ENCODE data around the gene AACS. TPM values are rescaled to one million over a fixed set of nuclear protein-coding genes. Genes with fewer than 3 reads are reported as not detected.

AACS gene
- total RNA-seq, 1 experiment from 2014 or later: 18.1 TPM

DNA sequence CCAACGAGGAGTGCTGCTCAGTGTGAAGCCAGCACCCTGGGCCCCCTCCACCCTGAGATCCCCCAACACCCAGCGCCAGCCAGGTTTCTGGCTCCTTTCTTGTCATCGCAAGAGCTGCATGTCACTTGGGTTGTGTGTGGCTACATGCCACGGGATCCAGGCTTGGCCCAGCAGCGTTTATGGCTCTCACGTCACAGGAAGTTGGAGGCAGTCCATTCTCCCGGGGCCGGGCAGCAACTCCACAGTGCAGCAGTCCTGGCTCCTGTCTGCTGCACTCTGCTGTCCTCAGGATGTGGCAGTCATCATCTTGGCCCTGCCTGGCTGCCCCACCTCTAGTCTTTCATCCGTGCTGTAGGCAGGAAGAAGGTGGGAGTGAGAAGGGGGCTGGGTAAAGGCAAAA, 78.3 kb downstream of the AACS start:
- no peak for DNase-seq (ENCODE audit: extremely low read depth, low read depth)

DNA sequence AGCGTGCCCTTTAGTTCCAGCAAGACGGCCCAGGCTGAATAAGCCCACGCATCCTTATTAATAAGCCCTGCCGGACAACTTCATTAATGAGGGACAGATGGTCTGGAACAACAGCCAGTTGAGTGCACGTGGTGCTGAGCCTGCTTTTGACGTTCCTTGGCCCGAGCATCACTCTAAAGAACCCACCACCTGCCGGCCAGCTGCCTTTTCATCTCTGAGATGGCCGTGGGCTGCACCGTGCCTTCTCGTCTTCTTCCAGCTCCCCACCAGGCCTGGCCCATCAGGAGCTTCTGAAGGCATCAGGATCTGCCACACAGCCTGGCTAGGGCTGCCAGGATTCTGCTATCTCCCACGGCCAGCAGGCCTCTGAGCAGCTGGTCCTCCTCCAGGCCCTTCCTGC, 80.0 kb downstream of the AACS start:
- no peak for DNase-seq (ENCODE audit: extremely low read depth, low read depth)

DNA sequence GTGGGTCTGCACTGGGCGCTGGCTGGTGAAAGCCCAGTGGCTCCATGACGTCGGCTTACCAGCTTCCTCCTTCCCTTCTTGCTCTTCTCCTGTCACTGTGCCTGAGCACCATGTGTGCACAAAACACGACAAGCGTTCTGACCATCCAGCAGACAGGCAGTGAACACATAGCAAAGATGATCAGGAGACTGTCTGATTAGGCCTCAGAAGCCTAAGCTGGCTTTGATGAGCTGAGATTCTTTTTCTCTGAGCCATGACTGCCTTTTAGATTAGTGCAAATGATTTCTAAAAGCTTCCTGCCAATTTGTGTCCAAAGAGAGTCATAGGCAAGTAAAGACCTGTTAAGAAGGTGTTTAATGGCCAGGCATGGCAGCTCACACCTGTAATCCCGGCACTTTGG, 83.1 kb downstream of the AACS start:
- no peak for DNase-seq (ENCODE audit: extremely low read depth, low read depth)

DNA sequence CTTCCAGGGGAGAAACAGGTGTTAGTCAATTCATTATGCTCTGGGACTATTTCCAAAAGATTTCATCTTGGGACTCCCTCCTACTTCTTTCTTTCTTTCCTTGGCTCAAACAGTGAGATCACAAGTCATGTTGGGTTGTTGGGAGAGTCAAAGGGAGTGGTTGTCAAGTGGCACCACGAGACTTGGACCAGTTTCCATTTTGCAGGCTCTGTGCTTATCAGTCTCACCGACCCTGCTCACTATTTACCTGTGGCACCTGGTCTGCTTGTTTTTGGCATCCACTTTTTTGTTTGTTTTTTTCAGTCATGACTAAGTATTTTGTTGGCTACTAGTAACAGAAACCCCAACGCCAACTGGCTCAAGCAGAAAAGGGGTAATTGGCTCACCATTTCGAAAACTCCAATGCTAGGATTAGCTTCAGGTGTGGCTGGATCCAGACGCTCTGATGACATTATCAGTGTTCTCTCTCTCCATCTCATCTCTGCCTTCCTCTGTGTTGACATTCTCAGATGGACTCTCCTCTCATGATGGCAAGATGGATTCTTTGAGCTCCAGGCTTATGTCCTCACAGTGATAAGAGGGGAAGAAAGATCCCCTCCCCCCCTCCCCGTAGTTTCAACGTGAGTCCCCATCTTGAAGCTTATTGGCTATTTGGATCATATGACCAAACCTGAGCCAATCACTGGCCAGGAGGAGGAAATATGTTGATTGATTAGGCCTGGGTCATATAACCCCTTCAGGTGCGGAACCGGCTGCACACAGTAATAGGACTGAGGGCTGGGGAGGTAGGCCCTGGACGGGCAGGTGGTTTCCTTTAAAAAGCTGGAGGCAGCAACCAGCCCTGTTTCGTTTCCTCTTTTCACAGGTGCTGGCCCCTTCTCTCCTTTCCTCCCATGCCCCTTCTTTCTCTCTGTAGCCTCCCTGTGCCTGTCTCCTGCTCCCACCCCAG, 84.2 kb downstream of the AACS start:
- no peak for DNase-seq (ENCODE audit: extremely low read depth, low read depth)

DNA sequence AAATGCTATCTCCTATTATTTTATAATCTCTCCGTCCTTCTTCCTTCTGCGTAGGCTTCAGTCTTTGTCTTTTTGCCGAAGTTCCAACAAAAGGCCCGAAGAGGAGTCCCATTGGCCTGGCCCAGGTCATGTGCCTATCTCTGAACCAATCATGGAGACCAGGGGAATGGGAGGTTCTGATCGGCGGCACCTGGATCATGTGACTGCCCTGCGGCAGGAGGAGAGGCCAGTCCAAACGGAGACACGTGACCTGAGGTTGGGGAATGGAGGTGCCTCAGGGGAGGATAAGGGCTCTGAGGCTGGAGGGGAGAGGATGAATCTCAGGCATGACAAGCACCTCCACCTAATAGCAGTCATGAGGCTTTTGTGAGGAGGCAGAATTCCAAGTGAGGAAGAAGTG, 86.0 kb downstream of the AACS start:
- DNase-seq (ENCODE audit: extremely low read depth, low read depth): no peak

DNA sequence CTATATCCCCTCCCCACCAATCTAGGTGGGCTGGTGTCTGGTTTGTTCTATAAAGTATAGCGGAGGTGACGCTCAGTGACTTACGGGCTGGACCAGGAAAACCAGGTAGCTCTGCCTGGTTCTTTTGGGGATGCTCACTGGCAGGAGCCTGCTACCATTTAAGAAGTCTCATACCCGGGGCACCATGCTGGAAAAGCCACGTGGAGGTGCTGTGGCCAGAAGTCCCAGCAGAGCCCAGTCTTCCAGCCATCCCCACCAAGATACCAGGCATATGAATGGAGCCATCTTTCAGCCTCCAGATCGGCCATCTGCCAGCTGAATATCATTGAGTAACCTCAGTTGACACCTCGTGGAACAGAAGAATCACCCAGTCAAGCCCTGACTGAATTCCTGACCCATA, 87.2 kb downstream of the AACS start:
- no peak for DNase-seq (ENCODE audit: extremely low read depth, low read depth)

- DNase-seq (ENCODE audit: extremely low read depth, low read depth): no peak
Observed at GRCh38 chr12:125155366-125155765, 90.1 kb downstream of the AACS start.

DNA sequence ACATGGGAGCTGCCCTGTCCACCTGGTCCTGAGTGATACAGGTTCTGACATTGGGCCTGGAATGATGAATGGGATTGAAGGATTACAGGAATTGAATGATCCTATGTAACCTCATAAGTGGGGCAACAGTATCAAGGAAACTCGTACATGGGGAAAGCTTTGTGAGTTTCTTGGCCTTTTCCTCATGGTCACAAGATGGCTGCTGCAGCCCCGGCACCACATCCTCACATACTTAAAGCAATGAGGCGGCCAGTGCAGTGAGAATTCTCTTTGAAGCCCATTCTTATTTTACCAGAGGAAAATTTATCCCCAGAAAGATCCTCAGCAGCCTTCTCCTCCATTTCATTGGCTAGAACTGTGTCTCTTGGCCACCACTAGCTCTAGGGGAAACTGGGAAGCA, 91.9 kb downstream of the AACS start:
- no peak for DNase-seq (ENCODE audit: extremely low read depth, low read depth)

- DNase-seq (ENCODE audit: extremely low read depth, low read depth): no peak
Observed at GRCh38 chr12:125159702-125160101, 94.5 kb downstream of the AACS start.

DNA sequence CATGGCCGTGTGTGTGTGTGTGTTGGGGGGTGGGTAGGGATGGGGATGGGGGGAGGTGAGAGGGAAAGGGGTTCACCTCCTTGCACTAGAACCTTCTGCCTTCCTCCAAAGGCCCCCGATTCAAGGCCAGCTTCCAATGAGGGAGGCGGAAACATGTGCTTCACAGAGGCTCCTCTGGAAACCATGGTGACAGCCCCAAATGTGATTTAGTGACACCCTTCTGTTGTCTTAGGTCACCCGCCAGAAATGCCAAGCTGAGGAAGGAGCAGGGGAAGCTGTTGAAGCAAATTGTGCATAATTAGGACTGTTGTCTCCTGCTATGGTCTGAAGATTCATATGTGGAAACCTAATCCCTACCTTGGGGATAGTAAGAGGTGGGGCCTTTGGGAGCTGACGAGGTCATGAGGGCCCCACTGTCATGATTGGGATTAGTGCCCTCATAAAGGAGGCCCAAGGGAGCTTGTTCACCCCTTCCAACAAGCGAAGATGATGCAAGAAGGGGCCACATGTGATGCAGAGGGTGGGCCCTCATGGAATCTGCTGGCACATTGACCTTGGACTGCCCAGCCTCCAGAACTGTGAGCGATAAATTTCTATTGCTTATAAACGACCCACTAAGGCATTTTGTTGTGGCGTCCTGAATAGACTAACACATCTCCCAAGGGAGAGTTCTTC, 95.2 kb downstream of the AACS start:
- no peak for DNase-seq (ENCODE audit: extremely low read depth, low read depth)

DNA sequence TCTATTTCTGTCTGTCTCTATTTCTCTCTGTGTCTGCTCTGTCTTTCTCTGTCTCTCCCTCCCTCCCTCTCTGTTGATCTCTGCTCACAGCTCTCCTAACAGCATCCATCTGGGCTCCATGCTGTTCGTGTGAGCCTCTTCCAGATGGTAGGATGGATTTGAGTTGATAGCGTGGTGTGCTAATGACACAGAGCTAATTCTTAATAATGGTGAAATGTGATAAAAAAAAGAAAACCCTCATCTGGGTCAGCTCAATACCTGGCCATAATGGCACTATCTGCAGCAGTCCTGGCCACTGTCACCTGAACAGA, 96.4 kb downstream of the AACS start:
- DNase-seq (ENCODE audit: extremely low read depth, low read depth): no peak

DNA sequence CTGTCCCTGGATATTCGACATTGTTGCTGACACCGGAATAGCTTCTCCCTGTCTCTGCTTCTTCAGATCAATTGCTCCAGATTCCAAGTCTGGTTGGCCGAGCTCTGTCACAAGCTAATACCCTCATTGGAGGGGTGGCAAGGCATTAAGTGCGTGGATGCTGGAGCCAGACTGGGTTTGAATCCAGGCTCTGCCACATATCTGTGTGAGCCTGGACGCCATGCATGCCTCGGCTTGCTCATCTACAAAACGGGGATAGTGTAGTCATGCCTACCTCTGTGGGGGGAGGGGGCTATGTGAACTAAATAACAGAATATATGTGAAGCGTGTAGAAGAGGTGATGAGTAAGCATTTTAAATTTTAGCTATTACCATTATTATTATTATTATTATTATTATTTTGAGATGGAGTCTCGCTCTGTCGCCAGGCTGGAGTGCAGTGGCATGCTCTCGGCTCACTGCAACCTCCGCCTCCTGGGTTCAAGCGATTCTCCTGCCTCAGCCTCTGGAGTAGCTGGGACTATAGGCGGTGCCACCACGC, 97.3 kb downstream of the AACS start:
- DNase-seq (ENCODE audit: extremely low read depth, low read depth): no peak

- no peak for DNase-seq (ENCODE audit: extremely low read depth, low read depth)
Observed at GRCh38 chr12:125163148-125163547, 97.9 kb downstream of the AACS start.

- no peak for DNase-seq (ENCODE audit: extremely low read depth, low read depth)
Observed at GRCh38 chr12:125164541-125164940, 99.3 kb downstream of the AACS start.

GRCh38 chr12:125166041-125166440, 100.8 kb downstream of the AACS start:
- DNase-seq (ENCODE audit: extremely low read depth, low read depth): no peak

- DNase-seq (ENCODE audit: extremely low read depth, low read depth): no peak
Observed at GRCh38 chr12:125167658-125168057, 102.4 kb downstream of the AACS start.

DNA sequence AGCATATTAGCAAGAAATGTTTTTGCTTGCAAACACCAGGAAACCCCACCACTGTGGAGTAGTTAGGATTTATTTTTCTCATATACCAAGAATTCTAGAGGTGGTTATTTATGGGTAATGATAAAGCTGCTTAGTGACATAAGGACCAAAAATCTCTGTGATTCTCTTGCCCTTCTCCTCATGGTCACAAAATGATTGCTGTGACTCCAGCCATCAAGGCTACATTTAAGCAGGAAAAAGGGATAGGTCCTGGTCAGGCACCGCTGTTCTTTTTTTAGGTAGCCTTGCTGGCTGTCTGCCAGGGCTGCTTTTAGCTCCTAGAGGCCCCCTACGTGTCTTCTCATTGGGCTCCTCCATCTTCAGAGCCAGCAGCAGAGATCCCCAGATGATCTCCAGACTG, 104.2 kb downstream of the AACS start:
- DNase-seq (ENCODE audit: extremely low read depth, low read depth): no peak

GRCh38 chr12:125169870-125170269, 104.6 kb downstream of the AACS start:
- no peak for DNase-seq (ENCODE audit: extremely low read depth, low read depth)

- DNase-seq (ENCODE audit: extremely low read depth, low read depth): no peak
Observed at GRCh38 chr12:125171267-125171666, 106.0 kb downstream of the AACS start.

GRCh38 chr12:125172231-125172850, 107.1 kb downstream of the AACS start:
- no peak for DNase-seq (ENCODE audit: extremely low read depth, low read depth)

DNA sequence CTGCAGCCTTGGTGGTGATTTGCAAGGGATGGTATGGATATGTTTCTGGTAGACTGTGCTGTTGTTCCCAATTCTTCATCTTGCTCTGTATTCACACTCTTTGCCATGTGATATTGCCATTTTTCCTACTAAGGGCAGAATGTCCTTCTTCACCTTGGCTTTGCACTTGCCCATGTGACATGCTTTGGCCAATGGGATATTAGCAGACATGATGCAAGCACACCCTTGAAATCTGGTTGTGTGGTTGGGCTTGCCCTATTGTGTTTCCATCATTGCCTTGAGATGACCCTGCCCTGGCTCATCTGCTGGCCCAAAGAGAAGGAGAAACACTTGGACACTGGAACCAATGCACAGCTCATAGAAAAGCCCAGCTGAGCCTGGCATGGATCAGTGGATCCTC, 110.3 kb downstream of the AACS start:
- DNase-seq (ENCODE audit: extremely low read depth, low read depth): no peak

DNA sequence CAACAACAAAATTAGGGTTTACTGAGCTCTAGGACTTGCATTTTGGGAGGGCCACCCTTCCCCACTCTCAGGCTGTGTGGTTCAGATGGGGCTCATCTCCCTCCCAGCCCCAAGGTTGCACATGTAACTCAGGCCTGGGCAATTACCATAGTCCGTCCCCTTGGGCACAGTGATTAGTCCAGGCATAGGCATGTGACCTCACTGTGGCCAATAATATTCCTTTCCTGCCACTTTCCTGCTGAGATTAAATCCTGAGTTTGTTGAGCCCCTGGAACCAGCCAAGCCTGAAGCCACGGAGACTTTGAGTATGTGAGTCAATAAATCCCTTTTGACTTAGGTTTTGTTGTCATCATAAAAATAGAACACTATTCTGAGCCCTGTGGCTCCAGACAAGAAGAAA, 113.0 kb downstream of the AACS start:
- DNase-seq (ENCODE audit: extremely low read depth, low read depth): no peak

All from NCI-H460 (cell line).